Thyroid gland (tissue), 4 donors: ENCODE data around the gene VAT1L.

Experiments
- CTCF ChIP-seq, 6 experiments: fragments of 200-600 bp in 3 of 6; fragments of 450-650 bp in 3 of 6; sonication (generic) in 3 of 6; IDR thresholded peaks; one replicate each; pipeline ENCODE4 v1.5.1; 2016 to 2019; ENCODE audit warnings: antibody characterized with exemption in 6 of 6, mild to moderate bottlenecking in 2 of 6, inconsistent platforms in 1 of 6, moderate library complexity in 1 of 6
- POLR2A ChIP-seq, 2 donors: fragments of 450-650 bp; IDR thresholded peaks; one replicate each; pipeline ENCODE4 v1.6.1; 2017; ENCODE audit warnings: antibody characterized with exemption in 2 of 2, mild to moderate bottlenecking in 2 of 2, moderate library complexity in 1 of 2

GRCh38 chr16:77910021-77910420, 121.7 kb downstream of the VAT1L start:
- no peak for TF ChIP-seq CTCF (IDR thresholded peaks at IDR 0.05)
- no peak for TF ChIP-seq POLR2A (IDR thresholded peaks at IDR 0.05)
